22Rv1 (cell line): ENCODE results near the gene RNF112.

Experiments used
- ZFX ChIP-seq: fragments of 450-650 bp; IDR thresholded peaks from 2 replicates; pipeline ENCODE4 v1.6.1; 2017; ENCODE audit warnings: antibody characterized with exemption, borderline replicate concordance
- TF ChIP-seq, protein P1 (sequence below): fragments of 450-650 bp; IDR thresholded peaks from 2 replicates; pipeline ENCODE4 v1.5.1; 2017; ENCODE audit warnings: mild to moderate bottlenecking

- TF ChIP-seq, protein P1, sequence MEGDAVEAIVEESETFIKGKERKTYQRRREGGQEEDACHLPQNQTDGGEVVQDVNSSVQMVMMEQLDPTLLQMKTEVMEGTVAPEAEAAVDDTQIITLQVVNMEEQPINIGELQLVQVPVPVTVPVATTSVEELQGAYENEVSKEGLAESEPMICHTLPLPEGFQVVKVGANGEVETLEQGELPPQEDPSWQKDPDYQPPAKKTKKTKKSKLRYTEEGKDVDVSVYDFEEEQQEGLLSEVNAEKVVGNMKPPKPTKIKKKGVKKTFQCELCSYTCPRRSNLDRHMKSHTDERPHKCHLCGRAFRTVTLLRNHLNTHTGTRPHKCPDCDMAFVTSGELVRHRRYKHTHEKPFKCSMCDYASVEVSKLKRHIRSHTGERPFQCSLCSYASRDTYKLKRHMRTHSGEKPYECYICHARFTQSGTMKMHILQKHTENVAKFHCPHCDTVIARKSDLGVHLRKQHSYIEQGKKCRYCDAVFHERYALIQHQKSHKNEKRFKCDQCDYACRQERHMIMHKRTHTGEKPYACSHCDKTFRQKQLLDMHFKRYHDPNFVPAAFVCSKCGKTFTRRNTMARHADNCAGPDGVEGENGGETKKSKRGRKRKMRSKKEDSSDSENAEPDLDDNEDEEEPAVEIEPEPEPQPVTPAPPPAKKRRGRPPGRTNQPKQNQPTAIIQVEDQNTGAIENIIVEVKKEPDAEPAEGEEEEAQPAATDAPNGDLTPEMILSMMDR = no peak
- no peak for TF ChIP-seq ZFX
These were observed 46.1 kb upstream of the RNF112 start for GRCh38 chr17:19364699-19365498.
